IMR-90 (cell line): ENCODE measurements around the gene SLC46A1. TPM values are rescaled to one million over a fixed set of nuclear protein-coding genes. Genes with fewer than 3 reads are reported as not detected.

ENCODE experiments used
- ATAC-seq: fragments of 200-7000 bp; cut with Tn5 transposase; 2 replicates; pipeline ENCODE4 v1.9.1; 2020; ENCODE audit warnings: low read depth, mild to moderate bottlenecking, moderate library complexity
- BruUV-seq: library from RNA; stranded (reverse); fragments of 400-500 nt; replicated peaks from 2 replicates; lab custom pipeline; 2021; lab: Mats Ljungman, UMichigan
- CTCF ChIA-PET: fragments of 300-600 bp; formaldehyde crosslinking; extraction: SDS; loops from one replicate; lab custom pipeline; 2021; ENCODE audit warnings: antibody characterized with exemption; lab: Yijun Ruan, JAX
- POLR2A ChIA-PET: fragments of 300-600 bp; sonication (Branson Sonifier 250); formaldehyde crosslinking; loops from one replicate; lab custom pipeline; 2022; ENCODE audit warnings: antibody characterized with exemption; ENCODE audit not compliant: unreplicated experiment; lab: Charles Lee
- DNase-seq: peaks from one replicate; pipeline ENCODE4 v3.0.0; 2013
- H2AFZ ChIP-seq: replicated peaks from 2 replicates; pipeline ENCODE3; 2013; ENCODE audit warnings: low read length, mild to moderate bottlenecking; ENCODE audit not compliant: poor library complexity
- H2AK5ac ChIP-seq: 2 replicates; pipeline ENCODE4 v1.6.1; 2013; ENCODE audit warnings: low read depth, low read length, inconsistent platforms
- H2AK9ac ChIP-seq: replicated peaks from 2 replicates; pipeline ENCODE3; 2013; ENCODE audit warnings: mild to moderate bottlenecking, low read depth, low read length, moderate library complexity; ENCODE audit not compliant: poor library complexity
- H2BK120ac ChIP-seq: 2 replicates; pipeline ENCODE4 v1.6.1; 2013; ENCODE audit warnings: low read depth, low read length, inconsistent platforms
- H2BK15ac ChIP-seq: 3 replicates; pipeline ENCODE4 v1.6.1; 2013; ENCODE audit warnings: low read depth, low read length, inconsistent platforms
- H2BK20ac ChIP-seq: 2 replicates; pipeline ENCODE4 v1.6.1; 2013; ENCODE audit warnings: low read depth, mild to moderate bottlenecking, inconsistent platforms, low read length, moderate library complexity
- H2BK5ac ChIP-seq: 2 replicates; pipeline ENCODE4 v1.6.1; 2013; ENCODE audit warnings: mild to moderate bottlenecking, low read depth, low read length, inconsistent platforms; ENCODE audit not compliant: poor library complexity, severe bottlenecking
- H3K14ac ChIP-seq: replicated peaks from 2 replicates; pipeline ENCODE4 v1.6.1; 2013; ENCODE audit warnings: low read depth, low read length, inconsistent platforms
- H3K18ac ChIP-seq: 2 replicates; pipeline ENCODE4 v1.6.1; 2013; ENCODE audit warnings: low read depth, low read length, control low read depth
- H3K23ac ChIP-seq: 2 replicates; pipeline ENCODE4 v1.6.1; 2013; ENCODE audit warnings: low read depth, low read length, inconsistent platforms
- H3K27ac ChIP-seq: 2 replicates; pipeline ENCODE4 v1.5.1; 2013; ENCODE audit warnings: mild to moderate bottlenecking, control low read depth, low read length; ENCODE audit not compliant: insufficient read depth
- H3K27me3 ChIP-seq: 2 replicates; pipeline ENCODE4 v1.6.1; 2013; ENCODE audit warnings: low read length; ENCODE audit not compliant: control insufficient read depth, insufficient read depth
- H3K36me3 ChIP-seq: 2 replicates; pipeline ENCODE4 v1.6.1; 2013; ENCODE audit warnings: low read length, mixed read lengths; ENCODE audit not compliant: control insufficient read depth, insufficient read depth
- H3K4ac ChIP-seq: 2 replicates; pipeline ENCODE4 v1.6.1; 2013; ENCODE audit warnings: low read depth, low read length, inconsistent platforms
- H3K4me1 ChIP-seq: 2 replicates; pipeline ENCODE4 v1.6.1; 2013; ENCODE audit warnings: low read length, mixed read lengths; ENCODE audit not compliant: control insufficient read depth, insufficient read depth
- H3K4me2 ChIP-seq: 2 replicates; pipeline ENCODE4 v1.6.1; 2013; ENCODE audit warnings: low read depth, mild to moderate bottlenecking, control low read depth, low read length, moderate library complexity
- H3K4me3 ChIP-seq: 2 replicates; pipeline ENCODE4 v1.5.1; 2013; ENCODE audit warnings: low read depth, mild to moderate bottlenecking, control low read depth, low read length, moderate library complexity; ENCODE audit not compliant: insufficient read depth
- H3K56ac ChIP-seq: 2 replicates; pipeline ENCODE4 v1.6.1; 2013; ENCODE audit warnings: low read length, inconsistent platforms; ENCODE audit not compliant: insufficient read depth; ENCODE audit errors: extremely low read depth
- H3K79me1 ChIP-seq, 2 experiments: 2 replicates each; pipeline ENCODE4 v1.6.1; 2013; ENCODE audit warnings: low read length in 2 of 2, inconsistent platforms in 1 of 2, low read depth in 1 of 2
- H3K9ac ChIP-seq: 2 replicates; pipeline ENCODE4 v1.6.1; 2013; ENCODE audit warnings: low read depth, low read length, control low read depth
- H3K9me1 ChIP-seq: 2 replicates; pipeline ENCODE4 v1.6.1; 2013; ENCODE audit warnings: low read length, inconsistent platforms; ENCODE audit not compliant: insufficient read depth
- H3K9me3 ChIP-seq: 2 replicates; pipeline ENCODE4 v1.6.1; 2013; ENCODE audit warnings: low read length; ENCODE audit not compliant: control insufficient read depth, insufficient read depth
- H4K20me1 ChIP-seq: 2 replicates; pipeline ENCODE4 v1.6.1; 2013; ENCODE audit warnings: low read length, inconsistent platforms; ENCODE audit not compliant: insufficient read depth
- H4K5ac ChIP-seq: 2 replicates; pipeline ENCODE4 v1.6.1; 2013; ENCODE audit warnings: mild to moderate bottlenecking, low read depth, low read length, control low read depth
- H4K8ac ChIP-seq, 2 experiments: 2 replicates each; pipeline ENCODE4 v1.6.1; 2013; ENCODE audit warnings: low read depth in 2 of 2, low read length in 2 of 2, control low read depth in 1 of 2, inconsistent platforms in 1 of 2
- H4K91ac ChIP-seq: 2 replicates; pipeline ENCODE4 v1.6.1; 2013; ENCODE audit warnings: low read depth, low read length, inconsistent platforms; ENCODE audit not compliant: insufficient read depth
- CHD1 ChIP-seq: IDR thresholded peaks from 2 replicates; pipeline ENCODE4 v1.6.1; 2012; ENCODE audit warnings: low read depth, low read length, improper control_type of control experiment
- MAZ ChIP-seq: IDR thresholded peaks from 2 replicates; pipeline ENCODE4 v1.6.1; 2012; ENCODE audit warnings: low read depth, mild to moderate bottlenecking, low read length, improper control_type of control experiment, moderate library complexity, borderline replicate concordance
- MXI1 ChIP-seq: IDR thresholded peaks from 2 replicates; pipeline ENCODE4 v1.6.1; 2012; ENCODE audit warnings: low read depth, mild to moderate bottlenecking, low read length, moderate library complexity, borderline replicate concordance
- NFE2L2 ChIP-seq: fragments of 150-350 bp; IDR thresholded peaks from 2 replicates; pipeline ENCODE4 v1.6.1; 2016; ENCODE audit warnings: low read depth, mild to moderate bottlenecking, low read length
- RCOR1 ChIP-seq: IDR thresholded peaks from 2 replicates; pipeline ENCODE4 v1.6.1; 2012; ENCODE audit warnings: mild to moderate bottlenecking, low read length, improper control_type of control experiment; ENCODE audit not compliant: insufficient replicate concordance
- RFX5 ChIP-seq: IDR thresholded peaks from 2 replicates; pipeline ENCODE4 v1.8.0; 2012; ENCODE audit warnings: low read depth, mild to moderate bottlenecking, low read length, moderate library complexity
- SMC3 ChIP-seq: fragments of 150-350 bp; IDR thresholded peaks from 2 replicates; pipeline ENCODE4 v1.6.1; 2016; ENCODE audit warnings: low read depth, mild to moderate bottlenecking, antibody characterized with exemption, low read length, moderate library complexity
- WGBS, 2 experiments: methylation state at CpG; one replicate each; pipeline versions ENCODE4 v1.1.5 to v1.1.7; 2013; ENCODE audit warnings: missing lambda C conversion rate in 2 of 2; ENCODE audit not compliant: insufficient read length in 1 of 2; ENCODE audit errors: extremely low coverage in 2 of 2; 5-methylcytosine and 5-hydroxymethylcytosine counted together
- dilution Hi-C: fragments of 300-500 bp; cut with HindIII; formaldehyde crosslinking; loops from one replicate; pipeline ENCODE4 v1.14.3; 2018; ENCODE audit warnings: low sequenced_read_pairs; ENCODE audit not compliant: unreplicated experiment
- in situ Hi-C: fragments of 300-500 bp; cut with MboI; formaldehyde crosslinking; loops from 3 replicates; pipeline ENCODE4 v1.14.3; 2019; ENCODE audit warnings: low sequenced_read_pairs, inconsistent platforms, mixed read lengths
- intact Hi-C: fragments of 100-400 bp; cut with micrococcal nuclease; formaldehyde crosslinking; loops from 2 replicates; pipeline ENCODE4 v1.10.0; 2022
- polyA plus RNA-seq, 3 experiments: library from polyadenylated mRNA; depleted of rRNA; stranded (reverse); fragments of >200 nt; gene quantifications; 2 replicates each; pipeline ENCODE4 v1.2.3, GENCODE V29; 2012; ENCODE audit warnings: low replicate concordance in 1 of 3
- total RNA-seq: library from RNA; depleted of rRNA; stranded (reverse); fragments of >200 nt; gene quantifications from 2 replicates; pipeline ENCODE4 v1.2.3, GENCODE V29; 2012

The SLC46A1 gene
- total and polyA plus RNA-seq, 2 of the 4 experiments (the other 2 are of a cell fraction), result 2.7 to 3.9 TPM

GRCh38 chr17:28364665-28365363, 41.2 kb downstream of the SLC46A1 start, which contains the start of gene SEBOX:
Gene SEBOX, minus strand, starts transcription at chr17:28365199. Its CDS starts 48 bp downstream, at chr17:28365151.
- H3K27ac ChIP-seq, result no peak within 1 kb of the TSS
- H2BK120ac ChIP-seq, result no peak within 1 kb of the TSS
- BruUV-seq, result no TSS peak
- H3K79me1 ChIP-seq, result no peaks in the 10 kb centered on the region; a peak in 2 of 4 replicates
- H2AK5ac ChIP-seq, result no peak within 1 kb of the TSS
- no peak within 1 kb of the TSS for H3K18ac ChIP-seq
- no peak within 1 kb of the TSS for H2BK5ac ChIP-seq
- no peaks in the 10 kb centered on the region for H3K9me3 ChIP-seq
- 49% methylated on average over 2 of the region's 13 CpGs; no CpG with 5 or more reads in 1 of the 2 experiments for WGBS, 2 experiments
- ChIA-PET POLR2A (no interaction called here), CTCF (no interaction called here)
- no peak for TF ChIP-seq NFE2L2
- no peak for TF ChIP-seq RCOR1
- no peak for TF ChIP-seq RFX5
- TF ChIP-seq MXI1, result no peak
- no peak for TF ChIP-seq SMC3
- no peak for TF ChIP-seq CHD1
- no peak for TF ChIP-seq MAZ
- no peak within 1 kb of the TSS for H4K8ac ChIP-seq
- H3K4me2 ChIP-seq, result no peak within 1 kb of the TSS
- H3K9me1 ChIP-seq, result peaks cover 2% of the 10 kb centered on the region; the same call in 1 of the 2 replicates
- DNase-seq, result no peak
- ATAC-seq, result no peak
- no peaks in the 10 kb centered on the region for H3K27me3 ChIP-seq
- H3K14ac ChIP-seq, result no peak within 1 kb of the TSS
- peaks cover 1% of the 10 kb centered on the region; the same call in 1 of the 2 replicates for H3K4me1 ChIP-seq
- H2AK9ac ChIP-seq, result no peak within 1 kb of the TSS
- H4K91ac ChIP-seq, result no peak within 1 kb of the TSS
- H3K56ac ChIP-seq, result no peak within 1 kb of the TSS
- no peaks in the 10 kb centered on the region; the same call in 1 of the 2 replicates for H4K20me1 ChIP-seq
- no peak within 1 kb of the TSS for H3K23ac ChIP-seq
- intact Hi-C loops (no loop called here), in situ Hi-C loops (no loop called here), dilution Hi-C loops (no loop called here)
- H4K5ac ChIP-seq, result no peak within 1 kb of the TSS
- no peak within 1 kb of the TSS for H3K4me3 ChIP-seq
- H3K9ac ChIP-seq, result no peak within 1 kb of the TSS
- no peak within 1 kb of the TSS for H2BK20ac ChIP-seq
- no peak within 1 kb of the TSS for H2BK15ac ChIP-seq
- peaks cover 23% of the 10 kb centered on the region for H3K36me3 ChIP-seq
- H3K4ac ChIP-seq, result no peak within 1 kb of the TSS
- no peak within 1 kb of the TSS for H2AFZ ChIP-seq
